WTC11 (cell line): ENCODE measurements around the gene MSI2. TPM values are rescaled to one million over a fixed set of nuclear protein-coding genes. Genes with fewer than 3 reads are reported as not detected.

Source experiments
- ATAC-seq: fragments of 200-7000 bp; cut with Tn5 transposase; 2 replicates; pipeline ENCODE4 v1.10.0; 2021; ENCODE audit warnings: mild to moderate bottlenecking, moderate library complexity
- CTCF ChIA-PET: fragments of 300-600 bp; sonication (Branson Sonifier 250); formaldehyde crosslinking; loops from one replicate; lab custom pipeline; 2021; ENCODE audit warnings: antibody characterized with exemption; lab: Charles Lee
- POLR2A ChIA-PET: fragments of 350-600 bp; sonication (Branson Sonifier 250); formaldehyde crosslinking; loops from one replicate; lab custom pipeline; 2021; ENCODE audit warnings: antibody characterized with exemption; lab: Charles Lee
- DNase-seq: peaks from one replicate; pipeline ENCODE4 v3.0.0; 2021; ENCODE audit warnings: low spot score
- H3K27ac Mint-ChIP-seq: 2 replicates; pipeline ENCODE4 v1.8.0; 2021; ENCODE audit warnings: mixed read lengths
- H3K27me3 Mint-ChIP-seq: 2 replicates; pipeline ENCODE4 v1.8.0; 2021; ENCODE audit warnings: low read depth, mild to moderate bottlenecking, moderate library complexity, mixed read lengths
- H3K36me3 Mint-ChIP-seq: 2 replicates; pipeline ENCODE4 v1.8.0; 2021; ENCODE audit warnings: mixed read lengths
- H3K4me1 Mint-ChIP-seq: 2 replicates; pipeline ENCODE4 v1.8.0; 2022; ENCODE audit warnings: mixed read lengths
- H3K4me3 Mint-ChIP-seq: 2 replicates; pipeline ENCODE4 v1.8.0; 2021; ENCODE audit warnings: mild to moderate bottlenecking, moderate library complexity, mixed read lengths
- H3K9me3 Mint-ChIP-seq: 2 replicates; pipeline ENCODE4 v1.8.0; 2021; ENCODE audit warnings: mixed read lengths
- ARID4B ChIP-seq: sonication (generic); formaldehyde crosslinking; IDR thresholded peaks from 2 replicates; pipeline ENCODE4 v1.8.0; 2023; ENCODE audit warnings: missing genetic modification reagents, mild to moderate bottlenecking, borderline replicate concordance
- ATF1 ChIP-seq: sonication (generic); formaldehyde crosslinking; IDR thresholded peaks from 2 replicates; pipeline ENCODE4 v1.8.1; 2023; ENCODE audit warnings: mild to moderate bottlenecking, moderate library complexity, missing genetic modification reagents
- ATF2 ChIP-seq: sonication (generic); formaldehyde crosslinking; IDR thresholded peaks from 2 replicates; pipeline ENCODE4 v1.8.1; 2022; ENCODE audit warnings: low read depth, missing genetic modification reagents, borderline replicate concordance
- CBFB ChIP-seq: sonication (generic); formaldehyde crosslinking; IDR thresholded peaks from 2 replicates; pipeline ENCODE4 v1.8.1; 2022; ENCODE audit warnings: mild to moderate bottlenecking, low read depth, missing genetic modification reagents
- CDX4 ChIP-seq: fragments of 250-450 bp; sonication (Bioruptor Pico); IDR thresholded peaks from 2 replicates; pipeline ENCODE4 v1.9.0; 2021; ENCODE audit warnings: moderate library complexity, mild to moderate bottlenecking, inconsistent platforms, borderline replicate concordance
- CREB1 ChIP-seq: sonication (generic); formaldehyde crosslinking; IDR thresholded peaks from 2 replicates; pipeline ENCODE4 v1.8.0; 2023; ENCODE audit warnings: mild to moderate bottlenecking, missing genetic modification reagents
- E2F4 ChIP-seq: sonication (generic); formaldehyde crosslinking; IDR thresholded peaks from 2 replicates; pipeline ENCODE4 v1.8.1; 2022; ENCODE audit warnings: low read depth, mild to moderate bottlenecking, moderate library complexity, missing genetic modification reagents, borderline replicate concordance
- E2F5 ChIP-seq: sonication (generic); formaldehyde crosslinking; IDR thresholded peaks from 2 replicates; pipeline ENCODE4 v1.8.1; 2022; ENCODE audit warnings: mild to moderate bottlenecking, moderate library complexity, missing genetic modification reagents
- ELF4 ChIP-seq: sonication (generic); formaldehyde crosslinking; IDR thresholded peaks from 2 replicates; pipeline ENCODE4 v1.8.1; 2022; ENCODE audit warnings: low read depth, mild to moderate bottlenecking, moderate library complexity, missing genetic modification reagents
- EMX1 ChIP-seq: fragments of 250-450 bp; sonication (Bioruptor Pico); IDR thresholded peaks from 2 replicates; pipeline ENCODE4 v1.8.0; 2021; ENCODE audit warnings: mild to moderate bottlenecking
- FOXJ3 ChIP-seq: sonication (generic); formaldehyde crosslinking; IDR thresholded peaks from 2 replicates; pipeline ENCODE4 v1.9.0; 2021; ENCODE audit warnings: missing genetic modification reagents, mild to moderate bottlenecking, borderline replicate concordance
- GABPB1 ChIP-seq: sonication (generic); formaldehyde crosslinking; IDR thresholded peaks from 2 replicates; pipeline ENCODE4 v1.8.1; 2023; ENCODE audit warnings: mild to moderate bottlenecking, missing genetic modification reagents
- IRF1 ChIP-seq: sonication (generic); formaldehyde crosslinking; IDR thresholded peaks from 2 replicates; pipeline ENCODE4 v1.8.0; 2023; ENCODE audit warnings: missing genetic modification reagents
- JUN ChIP-seq: sonication (generic); formaldehyde crosslinking; IDR thresholded peaks from 2 replicates; pipeline ENCODE4 v1.8.0; 2023; ENCODE audit warnings: mild to moderate bottlenecking, missing genetic modification reagents
- MAX ChIP-seq: sonication (generic); formaldehyde crosslinking; IDR thresholded peaks from 2 replicates; pipeline ENCODE4 v1.8.0; 2022; ENCODE audit warnings: mild to moderate bottlenecking, missing genetic modification reagents
- NFYB ChIP-seq: sonication (generic); formaldehyde crosslinking; conservative IDR thresholded peaks from 2 replicates; pipeline ENCODE4 v1.8.0; 2022; ENCODE audit warnings: low read depth, missing genetic modification reagents
- NR2C2 ChIP-seq: sonication (generic); formaldehyde crosslinking; IDR thresholded peaks from 2 replicates; pipeline ENCODE4 v1.8.0; 2022; ENCODE audit warnings: mild to moderate bottlenecking, missing genetic modification reagents
- OVOL2 ChIP-seq: fragments of 250-450 bp; sonication (Bioruptor Pico); IDR thresholded peaks from 2 replicates; pipeline ENCODE4 v1.9.0; 2021; ENCODE audit warnings: mild to moderate bottlenecking, borderline replicate concordance
- PRRX2 ChIP-seq: fragments of 250-450 bp; sonication (Bioruptor Pico); IDR thresholded peaks from 2 replicates; pipeline ENCODE4 v1.8.0; 2021; ENCODE audit warnings: mild to moderate bottlenecking
- SOX15 ChIP-seq: fragments of 250-450 bp; sonication (Bioruptor Pico); IDR thresholded peaks from 2 replicates; pipeline ENCODE4 v1.9.0; 2021; ENCODE audit warnings: mild to moderate bottlenecking
- TCF7 ChIP-seq: sonication (generic); formaldehyde crosslinking; IDR thresholded peaks from 2 replicates; pipeline ENCODE4 v1.8.0; 2022; ENCODE audit warnings: mild to moderate bottlenecking, low read depth, missing genetic modification reagents, moderate library complexity
- ZNF232 ChIP-seq: sonication (generic); formaldehyde crosslinking; IDR thresholded peaks from 2 replicates; pipeline ENCODE4 v1.8.0; 2022; ENCODE audit warnings: mild to moderate bottlenecking, missing genetic modification reagents
- ZNF263 ChIP-seq: sonication (generic); formaldehyde crosslinking; IDR thresholded peaks from 2 replicates; pipeline ENCODE4 v1.8.1; 2022; ENCODE audit warnings: low read depth, mild to moderate bottlenecking, moderate library complexity, missing genetic modification reagents
- total RNA-seq: library from RNA; stranded (reverse); gene quantifications from 3 replicates; pipeline ENCODE4 v1.2.3, GENCODE V29; 2021

MSI2 gene
- total RNA-seq, 1 experiment from 2014 or later = 82.1 TPM

- TF ChIP-seq E2F4 (CRISPR knock-in tag) (no peak), ARID4B (CRISPR knock-in tag) (no peak), FOXJ3 (CRISPR knock-in tag) (no peak), NFYB (CRISPR knock-in tag) (no peak), CBFB (CRISPR knock-in tag) (no peak), EMX1 (CRISPR knock-in tag) (no peak), CREB1 (CRISPR knock-in tag) (no peak), GABPB1 (CRISPR knock-in tag) (no peak), NR2C2 (CRISPR knock-in tag) (no peak), ELF4 (CRISPR knock-in tag) (no peak), TCF7 (CRISPR knock-in tag) (no peak)
Observed at GRCh38 chr17:57406981-57407286, 150.6 kb downstream of the MSI2 start (continued).

- no peak overlapping the region for H3K4me3 Mint-ChIP-seq
- DNase-seq (no peak), ATAC-seq (peak; percentile 36; the same call in 1 of the 2 replicates)
- peaks cover 57% of the 10 kb centered on the region for H3K4me1 Mint-ChIP-seq
- H3K27ac Mint-ChIP-seq = peak overlapping the region; percentile 87
- no peaks in the 10 kb centered on the region for H3K27me3 Mint-ChIP-seq
- H3K9me3 Mint-ChIP-seq = no peaks in the 10 kb centered on the region
- POLR2A ChIA-PET = no interaction called here
- H3K36me3 Mint-ChIP-seq = no peaks in the 10 kb centered on the region
- CTCF ChIA-PET = interaction anchor here (0.5 to 4.0 kb wide), 10 partner anchors 12 to 570 kb away, joined by 3 to 32 read pairs (median 4); no protein-coding TSS in a partner anchor
- TF ChIP-seq ZNF263 (CRISPR knock-in tag) (no peak), CDX4 (CRISPR knock-in tag) (no peak), GABPB1 (CRISPR knock-in tag) (no peak), JUN (CRISPR knock-in tag) (no peak), SOX15 (CRISPR knock-in tag) (no peak), E2F5 (no peak), MAX (CRISPR knock-in tag) (no peak), ZNF232 (CRISPR knock-in tag) (no peak), ATF1 (CRISPR knock-in tag) (no peak), OVOL2 (no peak), PRRX2 (CRISPR knock-in tag) (no peak), FOXJ3 (CRISPR knock-in tag) (no peak), ATF2 (CRISPR knock-in tag) (no peak), IRF1 (no peak)
Observed at GRCh38 chr17:57407287-57408070, 151.2 kb downstream of the MSI2 start.
